ENCODE measurements around the gene SLC4A5.

- TF ChIP-seq TAF1 (IDR thresholded peaks at IDR 0.05; ENCODE audit: borderline replicate concordance, insufficient read depth, low read length) = no peak
- TF ChIP-seq, protein P1, sequence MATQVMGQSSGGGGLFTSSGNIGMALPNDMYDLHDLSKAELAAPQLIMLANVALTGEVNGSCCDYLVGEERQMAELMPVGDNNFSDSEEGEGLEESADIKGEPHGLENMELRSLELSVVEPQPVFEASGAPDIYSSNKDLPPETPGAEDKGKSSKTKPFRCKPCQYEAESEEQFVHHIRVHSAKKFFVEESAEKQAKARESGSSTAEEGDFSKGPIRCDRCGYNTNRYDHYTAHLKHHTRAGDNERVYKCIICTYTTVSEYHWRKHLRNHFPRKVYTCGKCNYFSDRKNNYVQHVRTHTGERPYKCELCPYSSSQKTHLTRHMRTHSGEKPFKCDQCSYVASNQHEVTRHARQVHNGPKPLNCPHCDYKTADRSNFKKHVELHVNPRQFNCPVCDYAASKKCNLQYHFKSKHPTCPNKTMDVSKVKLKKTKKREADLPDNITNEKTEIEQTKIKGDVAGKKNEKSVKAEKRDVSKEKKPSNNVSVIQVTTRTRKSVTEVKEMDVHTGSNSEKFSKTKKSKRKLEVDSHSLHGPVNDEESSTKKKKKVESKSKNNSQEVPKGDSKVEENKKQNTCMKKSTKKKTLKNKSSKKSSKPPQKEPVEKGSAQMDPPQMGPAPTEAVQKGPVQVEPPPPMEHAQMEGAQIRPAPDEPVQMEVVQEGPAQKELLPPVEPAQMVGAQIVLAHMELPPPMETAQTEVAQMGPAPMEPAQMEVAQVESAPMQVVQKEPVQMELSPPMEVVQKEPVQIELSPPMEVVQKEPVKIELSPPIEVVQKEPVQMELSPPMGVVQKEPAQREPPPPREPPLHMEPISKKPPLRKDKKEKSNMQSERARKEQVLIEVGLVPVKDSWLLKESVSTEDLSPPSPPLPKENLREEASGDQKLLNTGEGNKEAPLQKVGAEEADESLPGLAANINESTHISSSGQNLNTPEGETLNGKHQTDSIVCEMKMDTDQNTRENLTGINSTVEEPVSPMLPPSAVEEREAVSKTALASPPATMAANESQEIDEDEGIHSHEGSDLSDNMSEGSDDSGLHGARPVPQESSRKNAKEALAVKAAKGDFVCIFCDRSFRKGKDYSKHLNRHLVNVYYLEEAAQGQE (IDR thresholded peaks at IDR 0.05; ENCODE audit: insufficient read depth in 1 of 2, low read depth in 2 of 2, low read length in 2 of 2) = no peak
- TF ChIP-seq SIN3A (IDR thresholded peaks at IDR 0.05; ENCODE audit: borderline replicate concordance, insufficient read depth, low read length) = no peak
- TF ChIP-seq POLR2AphosphoS5 (IDR thresholded peaks at IDR 0.05; ENCODE audit: low read depth, low read length) = no peak
- no peak for TF ChIP-seq FOXP2 (optimal IDR thresholded peaks at IDR 0.05; ENCODE audit: borderline replicate concordance, extremely low read depth, extremely low read length, insufficient read depth)
Measured at GRCh38 chr2:74333896-74334586, 9.2 kb downstream of the SLC4A5 start.
